ENCODE measurements around the gene OLFM1. TPM values are rescaled to one million over a fixed set of nuclear protein-coding genes. Genes with fewer than 3 reads are reported as not detected.

The OLFM1 gene
- total RNA-seq, 1 experiment from 2014 or later = 50.9 TPM

DNA sequence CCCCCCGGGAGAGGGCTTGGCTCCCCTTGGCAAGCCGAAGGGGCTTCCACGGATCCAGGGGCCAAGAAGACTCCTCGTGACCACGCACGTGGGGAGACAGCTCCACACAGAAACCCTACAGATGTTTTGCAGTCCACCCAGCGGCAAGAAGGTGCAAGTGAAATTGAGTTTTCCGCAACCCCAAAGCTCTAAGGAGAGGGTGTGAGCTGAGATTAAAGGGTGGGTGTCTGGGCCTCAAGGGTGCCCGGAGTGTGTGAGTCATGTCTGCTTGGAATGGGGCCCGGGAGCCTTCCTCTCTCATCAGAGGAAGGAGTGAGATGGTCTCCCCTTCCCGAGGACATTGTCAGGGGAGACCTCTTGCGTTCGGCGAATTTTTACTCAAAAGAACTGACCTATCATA is 79.1 kb downstream of the OLFM1 start:
- peak; percentile 34 for DNase-seq (ENCODE audit: low read depth, low spot score)

DNA sequence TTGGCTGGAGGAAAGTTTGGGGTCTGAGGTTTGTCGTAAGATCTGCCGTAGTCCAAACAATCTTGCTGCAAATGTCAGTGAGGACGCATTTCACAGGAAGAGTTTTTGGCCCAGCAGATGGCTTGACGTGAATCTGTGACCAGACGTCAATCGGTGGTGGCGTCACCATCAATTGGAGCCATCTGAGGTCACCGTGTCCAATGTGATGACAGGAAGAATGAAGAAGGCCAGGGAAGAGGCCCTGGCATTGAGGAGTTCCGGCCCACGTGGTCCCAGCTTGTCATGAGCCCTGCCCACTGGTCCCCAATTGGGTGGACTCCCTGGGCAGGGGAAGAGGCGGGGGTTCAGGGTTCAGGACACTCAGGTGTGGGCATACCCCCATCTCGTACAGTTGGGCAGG is 79.9 kb downstream of the OLFM1 start:
- in situ Hi-C loops (cut with HindIII; ENCODE audit: low pct_unique_long_range_greater_than_20kb, low sequenced_read_pairs) = no loop called here
- DNase-seq (ENCODE audit: low read depth, low spot score) = no peak

More for the DNA sequence above, 79.1 kb downstream of the OLFM1 start:
- in situ Hi-C loops (cut with HindIII; ENCODE audit: low pct_unique_long_range_greater_than_20kb, low sequenced_read_pairs) = no loop called here

DNA sequence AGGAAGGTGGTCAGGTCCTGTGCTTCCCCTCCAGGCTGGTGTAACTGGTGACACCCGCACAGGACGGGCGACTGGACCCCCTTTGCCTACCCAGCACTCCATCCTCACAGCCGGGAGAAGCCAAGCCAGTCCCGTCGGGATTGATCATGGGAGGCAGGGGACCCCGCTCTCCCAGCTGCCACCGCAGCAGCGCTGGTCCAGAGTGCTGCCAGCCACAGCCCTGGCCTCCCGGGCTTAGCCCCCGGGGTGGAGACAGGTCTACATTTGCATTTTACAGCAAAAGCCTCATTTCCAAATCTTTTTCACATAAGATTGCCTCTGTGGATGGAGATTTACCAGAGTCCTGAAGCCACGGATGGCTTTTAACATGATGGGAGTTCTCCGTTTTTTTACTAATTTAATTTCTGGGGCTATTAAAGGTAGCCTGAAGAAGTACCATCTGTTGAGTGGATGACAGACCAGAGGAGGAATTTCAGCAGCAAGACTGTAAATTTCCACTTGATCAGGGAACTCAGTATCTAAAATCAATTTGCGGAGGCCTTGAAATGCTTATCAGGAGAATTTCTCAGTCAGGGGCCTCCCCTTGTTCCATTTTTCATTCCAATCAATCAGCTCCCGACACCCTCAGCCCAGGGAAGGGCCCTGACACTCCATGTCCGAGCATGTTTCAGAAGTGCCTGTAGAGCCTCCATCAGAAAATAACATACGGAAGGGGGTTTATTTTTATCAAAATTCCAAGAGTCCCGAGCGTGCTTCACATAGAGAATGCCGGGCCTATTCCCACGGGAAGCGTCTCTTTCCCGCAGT is 80.6 kb downstream of the OLFM1 start:
- in situ Hi-C loops (cut with HindIII; ENCODE audit: low pct_unique_long_range_greater_than_20kb, low sequenced_read_pairs) = no loop called here
- no peak for DNase-seq (ENCODE audit: low read depth, low spot score)

DNA sequence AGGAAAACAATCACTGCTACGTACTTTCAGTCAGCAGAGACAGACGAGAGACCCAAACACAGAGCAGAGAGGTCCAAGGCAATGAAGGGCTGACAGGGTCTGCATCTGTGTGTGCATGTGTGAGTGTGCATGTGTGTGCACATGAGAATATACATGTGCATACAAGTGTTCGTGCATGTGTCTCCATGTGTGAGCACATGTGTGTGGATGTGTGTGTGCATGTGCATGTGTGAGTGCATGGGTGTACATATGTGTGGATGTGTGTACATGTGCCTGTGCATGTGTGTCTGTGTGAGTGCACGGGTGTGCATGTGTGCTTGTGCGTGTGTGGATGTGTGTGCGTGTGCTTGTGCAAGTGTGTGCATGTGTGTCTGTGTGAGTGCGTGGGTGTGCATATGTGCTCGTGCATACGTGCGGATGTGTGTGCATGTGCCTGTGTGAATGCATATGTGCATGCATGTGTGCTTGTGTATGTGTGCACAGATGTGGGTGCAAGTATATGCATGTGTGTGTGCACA is 82.3 kb downstream of the OLFM1 start:
- no peak for DNase-seq (ENCODE audit: low read depth, low spot score)
- in situ Hi-C loops (cut with HindIII; ENCODE audit: low pct_unique_long_range_greater_than_20kb, low sequenced_read_pairs) = no loop called here

DNA sequence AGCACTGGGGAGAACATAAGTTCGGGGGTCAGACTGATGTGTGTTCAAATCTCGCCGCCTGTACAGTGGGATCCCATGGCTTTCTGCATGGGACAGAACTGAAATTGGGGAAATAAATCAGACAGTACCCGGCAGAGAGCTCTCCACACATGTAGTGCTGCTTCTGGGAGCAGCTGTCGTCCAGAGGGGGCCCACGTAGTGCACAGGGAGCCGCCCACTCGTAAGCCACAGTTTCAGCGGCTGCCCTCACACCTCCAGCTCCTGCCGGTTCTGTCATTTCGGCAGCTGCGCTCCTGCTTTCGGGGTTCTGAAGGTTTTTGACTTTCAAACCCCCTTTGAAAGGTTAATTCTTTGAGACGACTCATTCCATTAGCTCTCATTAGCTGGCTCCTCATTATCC is 83.1 kb downstream of the OLFM1 start:
- in situ Hi-C loops (cut with HindIII; ENCODE audit: low pct_unique_long_range_greater_than_20kb, low sequenced_read_pairs) = no loop called here

More for the DNA sequence above, 83.1 kb downstream of the OLFM1 start:
- no peak for DNase-seq (ENCODE audit: low read depth, low spot score)

Other genes starting within 250 kb of the OLFM1 start
- not detected in 2 replicates for gene FCN2, start 206.9 kb upstream of the OLFM1 start, total RNA-seq (2014; rRNA removed; shearing (Covaris generic))
- not detected in 2 replicates for gene FCN1, start 169.8 kb upstream of the OLFM1 start, total RNA-seq (2014; rRNA removed; shearing (Covaris generic))